Measurements from ENCODE around the gene ZNF467. TPM values are rescaled to one million over a fixed set of nuclear protein-coding genes. Genes with fewer than 3 reads are reported as not detected.

ZNF467 gene
- total RNA-seq, 1 experiment from 2014 or later: 11.3 TPM

- no peak for DNase-seq (ENCODE audit: low read depth, low spot score)
- Histone ChIP-seq H3K9me3 (ENCODE audit: control insufficient read depth in 1 of 2, insufficient read depth in 1 of 2, low read depth in 1 of 2, low read length in 2 of 2) (no peaks in the 10 kb centered on the region), H3K4me2 (ENCODE audit: low read length) (no peak overlapping the region), H3K79me2 (ENCODE audit: insufficient read depth, low read length) (no peaks in the 10 kb centered on the region), H3K36me3 (ENCODE audit: control insufficient read depth in 1 of 2, insufficient read depth in 2 of 2, low read length in 2 of 2) (no peaks in the 10 kb centered on the region), H3K4me1 (ENCODE audit: control insufficient read depth in 1 of 2, insufficient read depth in 2 of 2, low read length in 2 of 2) (no peaks in the 10 kb centered on the region), H4K20me1 (ENCODE audit: insufficient read depth) (no peaks in the 10 kb centered on the region), H3K27ac (ENCODE audit: low read depth, low read length) (no peak overlapping the region), H3K9ac (ENCODE audit: low read length) (no peak overlapping the region), H2AFZ (ENCODE audit: low read depth, low read length, poor library complexity, severe bottlenecking) (no peak overlapping the region), H3K4me3 (replicated peaks in 1 of 2; ENCODE audit: low read depth in 1 of 2, low read length in 2 of 2) (no peak overlapping the region), H3K9me2 (ENCODE audit: insufficient read depth) (no peaks in the 10 kb centered on the region), H3K27me3 (ENCODE audit: insufficient read depth, low read length) (no peaks in the 10 kb centered on the region)
- ChIA-PET RAD21 (ENCODE audit: low non-redundant PET in 1 of 2, low total read pairs in 2 of 2, uncharacterized antibody in 2 of 2, unreplicated experiment in 2 of 2) (no interaction called here), CTCF (no interaction called here), POLR2A (no interaction called here)
- intact Hi-C loops (cut with micrococcal nuclease): no loop called here
- no TSS peak for BruUV-seq (replicated peaks)
- ATAC-seq: no peak
- TF ChIP-seq YY1 (IDR thresholded peaks at IDR 0.05; ENCODE audit: extremely low read depth, insufficient replicate concordance, low read depth, low read length): no peak
- TF ChIP-seq RAD21 (IDR thresholded peaks at IDR 0.05; ENCODE audit: low read depth): no peak
- TF ChIP-seq EGR1 (IDR thresholded peaks at IDR 0.05; ENCODE audit: low read depth): no peak
- no peak for TF ChIP-seq EZH2 (IDR thresholded peaks at IDR 0.05)
- TF ChIP-seq JUND (IDR thresholded peaks at IDR 0.05): no peak
- TF ChIP-seq, protein P1, sequence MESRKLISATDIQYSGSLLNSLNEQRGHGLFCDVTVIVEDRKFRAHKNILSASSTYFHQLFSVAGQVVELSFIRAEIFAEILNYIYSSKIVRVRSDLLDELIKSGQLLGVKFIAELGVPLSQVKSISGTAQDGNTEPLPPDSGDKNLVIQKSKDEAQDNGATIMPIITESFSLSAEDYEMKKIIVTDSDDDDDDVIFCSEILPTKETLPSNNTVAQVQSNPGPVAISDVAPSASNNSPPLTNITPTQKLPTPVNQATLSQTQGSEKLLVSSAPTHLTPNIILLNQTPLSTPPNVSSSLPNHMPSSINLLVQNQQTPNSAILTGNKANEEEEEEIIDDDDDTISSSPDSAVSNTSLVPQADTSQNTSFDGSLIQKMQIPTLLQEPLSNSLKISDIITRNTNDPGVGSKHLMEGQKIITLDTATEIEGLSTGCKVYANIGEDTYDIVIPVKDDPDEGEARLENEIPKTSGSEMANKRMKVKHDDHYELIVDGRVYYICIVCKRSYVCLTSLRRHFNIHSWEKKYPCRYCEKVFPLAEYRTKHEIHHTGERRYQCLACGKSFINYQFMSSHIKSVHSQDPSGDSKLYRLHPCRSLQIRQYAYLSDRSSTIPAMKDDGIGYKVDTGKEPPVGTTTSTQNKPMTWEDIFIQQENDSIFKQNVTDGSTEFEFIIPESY (IDR thresholded peaks at IDR 0.05; ENCODE audit: extremely low read depth, insufficient replicate concordance, low read length): no peak
- TF ChIP-seq ZNF274 (IDR thresholded peaks at IDR 0.05; ENCODE audit: low read depth, low read length): no peak
- TF ChIP-seq, protein P2, sequence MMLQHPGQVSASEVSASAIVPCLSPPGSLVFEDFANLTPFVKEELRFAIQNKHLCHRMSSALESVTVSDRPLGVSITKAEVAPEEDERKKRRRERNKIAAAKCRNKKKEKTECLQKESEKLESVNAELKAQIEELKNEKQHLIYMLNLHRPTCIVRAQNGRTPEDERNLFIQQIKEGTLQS (IDR thresholded peaks at IDR 0.05): no peak
- no peak for TF ChIP-seq EZH2phosphoT487 (IDR thresholded peaks at IDR 0.05; ENCODE audit: borderline replicate concordance)
- TF ChIP-seq, protein P3, sequence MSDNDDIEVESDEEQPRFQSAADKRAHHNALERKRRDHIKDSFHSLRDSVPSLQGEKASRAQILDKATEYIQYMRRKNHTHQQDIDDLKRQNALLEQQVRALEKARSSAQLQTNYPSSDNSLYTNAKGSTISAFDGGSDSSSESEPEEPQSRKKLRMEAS (IDR thresholded peaks at IDR 0.05): no peak
- TF ChIP-seq POLR2AphosphoS5 (IDR thresholded peaks at IDR 0.05; ENCODE audit: low read depth, low read length): no peak
- TF ChIP-seq REST (IDR thresholded peaks at IDR 0.05; ENCODE audit: low read depth): no peak
- no peak for TF ChIP-seq CEBPB (IDR thresholded peaks at IDR 0.05; ENCODE audit: low read depth)
- TF ChIP-seq FOSL1 (IDR thresholded peaks at IDR 0.05; ENCODE audit: low read depth): no peak
- TF ChIP-seq POLR2A (IDR thresholded peaks at IDR 0.05; ENCODE audit: borderline replicate concordance, extremely low read depth, insufficient read depth, insufficient read length): no peak
- no peak for TF ChIP-seq TCF7L2 (IDR thresholded peaks at IDR 0.05; ENCODE audit: borderline replicate concordance, extremely low read depth, insufficient read depth, insufficient read length)
- TF ChIP-seq, protein P4, sequence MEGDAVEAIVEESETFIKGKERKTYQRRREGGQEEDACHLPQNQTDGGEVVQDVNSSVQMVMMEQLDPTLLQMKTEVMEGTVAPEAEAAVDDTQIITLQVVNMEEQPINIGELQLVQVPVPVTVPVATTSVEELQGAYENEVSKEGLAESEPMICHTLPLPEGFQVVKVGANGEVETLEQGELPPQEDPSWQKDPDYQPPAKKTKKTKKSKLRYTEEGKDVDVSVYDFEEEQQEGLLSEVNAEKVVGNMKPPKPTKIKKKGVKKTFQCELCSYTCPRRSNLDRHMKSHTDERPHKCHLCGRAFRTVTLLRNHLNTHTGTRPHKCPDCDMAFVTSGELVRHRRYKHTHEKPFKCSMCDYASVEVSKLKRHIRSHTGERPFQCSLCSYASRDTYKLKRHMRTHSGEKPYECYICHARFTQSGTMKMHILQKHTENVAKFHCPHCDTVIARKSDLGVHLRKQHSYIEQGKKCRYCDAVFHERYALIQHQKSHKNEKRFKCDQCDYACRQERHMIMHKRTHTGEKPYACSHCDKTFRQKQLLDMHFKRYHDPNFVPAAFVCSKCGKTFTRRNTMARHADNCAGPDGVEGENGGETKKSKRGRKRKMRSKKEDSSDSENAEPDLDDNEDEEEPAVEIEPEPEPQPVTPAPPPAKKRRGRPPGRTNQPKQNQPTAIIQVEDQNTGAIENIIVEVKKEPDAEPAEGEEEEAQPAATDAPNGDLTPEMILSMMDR (IDR thresholded peaks at IDR 0.05 in 2 of 3, conservative IDR thresholded peaks at IDR 0.05 in 1 of 3; ENCODE audit: borderline replicate concordance in 1 of 3, insufficient read depth in 1 of 3, low read depth in 2 of 3, low read length in 2 of 3): no peak
These were observed 45.1 kb upstream of the ZNF467 start for GRCh38 chr7:149818536-149818840.

All from HCT116 (cell line).